Putamen (tissue), 1 donor: ENCODE results near the gene AOAH.
"Not testable (repeated sequence)": the region's sequence is repeated elsewhere in the genome, so short reads cannot be mapped to it uniquely, and the experiment has no call there.

ENCODE experiments used
- DNase-seq: peaks from one replicate; pipeline ENCODE4 v3.0.0-alpha.2; 2016; ENCODE audit warnings: low spot score

Gene AOAH

DNA sequence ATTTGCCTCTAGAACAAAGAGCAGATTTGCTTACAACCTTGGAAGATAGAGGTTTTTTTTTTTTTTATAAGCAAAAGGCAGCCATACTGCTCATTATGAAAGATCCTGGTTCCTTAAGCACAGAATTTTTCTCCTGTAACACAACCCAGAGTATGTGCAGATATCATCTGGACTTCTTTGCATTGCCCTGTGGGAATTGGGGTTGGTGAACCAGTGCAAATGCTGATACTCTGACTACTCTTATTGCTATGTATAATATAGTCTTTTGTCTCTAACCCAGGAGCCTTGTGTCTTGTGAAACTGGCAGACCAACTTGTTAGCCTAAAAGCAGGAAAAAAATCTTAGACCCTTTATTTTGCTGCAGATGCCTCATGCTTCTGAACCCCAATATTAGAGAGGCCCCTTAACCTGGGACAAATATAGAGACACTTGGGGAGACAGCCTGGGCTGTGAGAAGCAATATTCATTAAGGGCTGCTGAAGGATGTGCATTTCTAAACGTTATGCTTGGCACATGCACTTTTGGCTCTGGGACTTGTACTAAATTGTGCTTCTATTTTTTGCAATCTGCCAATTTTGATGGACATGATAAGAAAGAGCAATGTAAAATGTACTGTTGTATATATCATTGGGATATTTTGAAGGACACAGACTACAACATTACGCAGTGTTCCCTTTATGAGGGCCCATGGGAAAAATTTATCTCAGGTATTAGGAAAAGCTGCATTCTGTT lies 255.8 kb downstream of the AOAH start:
- no peak for DNase-seq

- DNase-seq = not testable (repeated sequence)
Measured at GRCh38 chr7:36466001-36466400, 258.3 kb downstream of the AOAH start.

- DNase-seq = no peak
Measured at GRCh38 chr7:36464271-36464670, 260.0 kb downstream of the AOAH start.
